Measurements from ENCODE around the gene FAM47E.

Gene FAM47E

GRCh38 chr4:76298227-76298626 is 46.7 kb downstream of the FAM47E start:
- no peak overlapping the region for H2AK5ac ChIP-seq (ENCODE audit: low read length)

DNA sequence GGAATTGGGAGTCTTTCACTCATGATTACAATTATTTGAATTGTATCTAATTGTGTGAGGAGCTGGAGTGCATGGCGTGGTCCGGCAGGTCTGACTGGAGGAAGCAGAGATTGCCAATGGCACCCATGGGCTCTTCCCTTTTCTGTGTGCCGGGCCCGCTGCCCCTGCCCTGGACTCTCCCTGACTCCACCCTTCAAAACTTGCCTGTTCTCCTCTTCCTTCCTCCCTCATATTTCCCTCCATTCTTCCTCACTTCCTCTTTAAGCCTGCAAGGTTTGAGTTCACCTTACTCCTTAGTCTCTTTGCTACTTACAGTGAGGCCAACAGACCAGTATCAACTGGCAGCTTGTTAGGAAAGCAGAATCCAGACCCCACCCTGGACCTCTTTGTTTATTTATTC is 48.5 kb downstream of the FAM47E start:
- Histone ChIP-seq H3K4me3 (ENCODE audit: low read length) (no peak overlapping the region), H3K79me2 (ENCODE audit: control insufficient read depth, insufficient read depth, low read length) (no peaks in the 10 kb centered on the region), H3K27ac (ENCODE audit: low read depth, low read length) (no peak overlapping the region), H3K27me3 (ENCODE audit: insufficient read depth, low read length, poor library complexity) (no peaks in the 10 kb centered on the region), H3K18ac (ENCODE audit: low read length) (no peak overlapping the region), H2BK120ac (ENCODE audit: low read depth, low read length) (no peak overlapping the region), H2BK5ac (ENCODE audit: low read length) (no peak overlapping the region), H3K4me2 (ENCODE audit: low read length) (no peak overlapping the region), H3K79me1 (ENCODE audit: low read length) (no peaks in the 10 kb centered on the region), H3K4ac (ENCODE audit: low read depth, low read length) (no peak overlapping the region), H2BK15ac (replicated peaks; ENCODE audit: low read depth) (no peak overlapping the region), H3K56ac (ENCODE audit: low read length) (no peak overlapping the region), H3K9ac (ENCODE audit: low read length) (no peak overlapping the region), H3K36me3 (ENCODE audit: control insufficient read depth, insufficient read depth, low read length) (no peaks in the 10 kb centered on the region), H4K8ac (ENCODE audit: low read depth, low read length) (no peak overlapping the region), H3K23ac (ENCODE audit: low read length) (no peak overlapping the region), H4K5ac (ENCODE audit: low read length) (no peak overlapping the region), H3K4me1 (ENCODE audit: control insufficient read depth, low read depth, low read length) (no peaks in the 10 kb centered on the region), H2AK5ac (ENCODE audit: low read length) (no peak overlapping the region)
- DNase-seq, result no peak
- no CpG with 5 or more reads among the region's 4 CpGs for WGBS (ENCODE audit: extremely low coverage, insufficient coverage, low lambda C conversion rate)

More at GRCh38 chr4:76298227-76298626, 46.7 kb downstream of the FAM47E start:
- H2BK120ac ChIP-seq (ENCODE audit: low read depth, low read length), result no peak overlapping the region
- H2BK15ac ChIP-seq (replicated peaks; ENCODE audit: low read depth), result no peak overlapping the region
- H2BK5ac ChIP-seq (ENCODE audit: low read length), result no peak overlapping the region
- H3K4me3 ChIP-seq (ENCODE audit: low read length), result no peak overlapping the region
- no peaks in the 10 kb centered on the region for H3K4me1 ChIP-seq (ENCODE audit: control insufficient read depth, low read depth, low read length)
- no peaks in the 10 kb centered on the region for H3K27me3 ChIP-seq (ENCODE audit: insufficient read depth, low read length, poor library complexity)
- no peak overlapping the region for H3K9ac ChIP-seq (ENCODE audit: low read length)
- no peak overlapping the region for H3K4ac ChIP-seq (ENCODE audit: low read depth, low read length)
- H4K5ac ChIP-seq (ENCODE audit: low read length), result no peak overlapping the region
- no peak overlapping the region for H3K27ac ChIP-seq (ENCODE audit: low read depth, low read length)
- no peaks in the 10 kb centered on the region for H3K79me1 ChIP-seq (ENCODE audit: low read length)
- no peak overlapping the region for H3K18ac ChIP-seq (ENCODE audit: low read length)
- H3K4me2 ChIP-seq (ENCODE audit: low read length), result no peak overlapping the region
- H4K8ac ChIP-seq (ENCODE audit: low read depth, low read length), result no peak overlapping the region
- no peak for DNase-seq
- H3K56ac ChIP-seq (ENCODE audit: low read length), result no peak overlapping the region
- no peak overlapping the region for H3K23ac ChIP-seq (ENCODE audit: low read length)
- no peaks in the 10 kb centered on the region for H3K36me3 ChIP-seq (ENCODE audit: control insufficient read depth, insufficient read depth, low read length)
- no peaks in the 10 kb centered on the region for H3K79me2 ChIP-seq (ENCODE audit: control insufficient read depth, insufficient read depth, low read length)

GRCh38 chr4:76301068-76301774 is 49.7 kb downstream of the FAM47E start:
- Histone ChIP-seq H4K8ac (ENCODE audit: low read depth, low read length) (no peak overlapping the region), H3K79me2 (ENCODE audit: control insufficient read depth, insufficient read depth, low read length) (no peaks in the 10 kb centered on the region), H3K18ac (ENCODE audit: low read length) (no peak overlapping the region), H3K56ac (ENCODE audit: low read length) (no peak overlapping the region), H3K27me3 (ENCODE audit: insufficient read depth, low read length, poor library complexity) (peaks cover 4% of the 10 kb centered on the region), H3K79me1 (ENCODE audit: low read length) (no peaks in the 10 kb centered on the region), H3K4me3 (ENCODE audit: low read length) (no peak overlapping the region), H2AK5ac (ENCODE audit: low read length) (no peak overlapping the region), H3K4me2 (ENCODE audit: low read length) (no peak overlapping the region), H2BK120ac (ENCODE audit: low read depth, low read length) (no peak overlapping the region), H3K36me3 (ENCODE audit: control insufficient read depth, insufficient read depth, low read length) (no peaks in the 10 kb centered on the region), H4K5ac (ENCODE audit: low read length) (no peak overlapping the region), H3K9ac (ENCODE audit: low read length) (no peak overlapping the region), H2BK15ac (replicated peaks; ENCODE audit: low read depth) (no peak overlapping the region), H3K4ac (ENCODE audit: low read depth, low read length) (no peak overlapping the region), H3K27ac (ENCODE audit: low read depth, low read length) (no peak overlapping the region), H3K23ac (ENCODE audit: low read length) (no peak overlapping the region), H2BK5ac (ENCODE audit: low read length) (no peak overlapping the region), H3K4me1 (ENCODE audit: control insufficient read depth, low read depth, low read length) (no peaks in the 10 kb centered on the region)
- WGBS (ENCODE audit: extremely low coverage, insufficient coverage, low lambda C conversion rate), result no CpG with 5 or more reads among the region's 4 CpGs
- peak; percentile 19 for DNase-seq

- no peak overlapping the region for H3K23ac ChIP-seq (ENCODE audit: low read length)
- no peak overlapping the region for H2BK15ac ChIP-seq (replicated peaks; ENCODE audit: low read depth)
- H3K4me1 ChIP-seq (ENCODE audit: control insufficient read depth, low read depth, low read length), result no peaks in the 10 kb centered on the region
- no peak overlapping the region for H3K4me3 ChIP-seq (ENCODE audit: low read length)
- no peak overlapping the region for H3K18ac ChIP-seq (ENCODE audit: low read length)
- DNase-seq, result no peak
- H4K8ac ChIP-seq (ENCODE audit: low read depth, low read length), result no peak overlapping the region
- H4K5ac ChIP-seq (ENCODE audit: low read length), result no peak overlapping the region
- H3K79me1 ChIP-seq (ENCODE audit: low read length), result no peaks in the 10 kb centered on the region
- no peak overlapping the region for H2BK5ac ChIP-seq (ENCODE audit: low read length)
- no peaks in the 10 kb centered on the region for H3K79me2 ChIP-seq (ENCODE audit: control insufficient read depth, insufficient read depth, low read length)
- no peak overlapping the region for H3K27ac ChIP-seq (ENCODE audit: low read depth, low read length)
- no peaks in the 10 kb centered on the region for H3K36me3 ChIP-seq (ENCODE audit: control insufficient read depth, insufficient read depth, low read length)
- H2AK5ac ChIP-seq (ENCODE audit: low read length), result no peak overlapping the region
- no peak overlapping the region for H2BK120ac ChIP-seq (ENCODE audit: low read depth, low read length)
- no peak overlapping the region for H3K9ac ChIP-seq (ENCODE audit: low read length)
- H3K4me2 ChIP-seq (ENCODE audit: low read length), result no peak overlapping the region
- no CpG with 5 or more reads among the region's 1 CpG for WGBS (ENCODE audit: extremely low coverage, insufficient coverage, low lambda C conversion rate)
- H3K27me3 ChIP-seq (ENCODE audit: insufficient read depth, low read length, poor library complexity), result peaks cover 4% of the 10 kb centered on the region
- no peak overlapping the region for H3K56ac ChIP-seq (ENCODE audit: low read length)
- H3K4ac ChIP-seq (ENCODE audit: low read depth, low read length), result no peak overlapping the region
Observed at GRCh38 chr4:76301775-76302162, 50.2 kb downstream of the FAM47E start.

GRCh38 chr4:76302826-76303438 is 51.4 kb downstream of the FAM47E start:
- Histone ChIP-seq H3K56ac (ENCODE audit: low read length) (no peak overlapping the region), H3K23ac (ENCODE audit: low read length) (no peak overlapping the region), H3K4me3 (ENCODE audit: low read length) (no peak overlapping the region), H3K79me2 (ENCODE audit: control insufficient read depth, insufficient read depth, low read length) (no peaks in the 10 kb centered on the region), H2BK120ac (ENCODE audit: low read depth, low read length) (no peak overlapping the region), H3K4me1 (ENCODE audit: control insufficient read depth, low read depth, low read length) (no peaks in the 10 kb centered on the region), H2BK5ac (ENCODE audit: low read length) (no peak overlapping the region), H4K5ac (ENCODE audit: low read length) (no peak overlapping the region), H3K36me3 (ENCODE audit: control insufficient read depth, insufficient read depth, low read length) (no peaks in the 10 kb centered on the region), H3K4me2 (ENCODE audit: low read length) (no peak overlapping the region), H2BK15ac (replicated peaks; ENCODE audit: low read depth) (no peak overlapping the region), H3K79me1 (ENCODE audit: low read length) (no peaks in the 10 kb centered on the region), H3K27me3 (ENCODE audit: insufficient read depth, low read length, poor library complexity) (peaks cover 4% of the 10 kb centered on the region), H3K4ac (ENCODE audit: low read depth, low read length) (no peak overlapping the region), H3K18ac (ENCODE audit: low read length) (no peak overlapping the region), H3K9ac (ENCODE audit: low read length) (no peak overlapping the region), H2AK5ac (ENCODE audit: low read length) (no peak overlapping the region), H4K8ac (ENCODE audit: low read depth, low read length) (no peak overlapping the region), H3K27ac (ENCODE audit: low read depth, low read length) (no peak overlapping the region)
- no CpG with 5 or more reads among the region's 3 CpGs for WGBS (ENCODE audit: extremely low coverage, insufficient coverage, low lambda C conversion rate)
- no peak for DNase-seq

All from mesendoderm (in vitro differentiated cells).